Measurements from ENCODE around the gene TPH2. TPM values are rescaled to one million over a fixed set of nuclear protein-coding genes. Genes with fewer than 3 reads are reported as not detected.

Gene TPH2
- total RNA-seq, 1 experiment from 2014 or later = 0.83 TPM

DNA sequence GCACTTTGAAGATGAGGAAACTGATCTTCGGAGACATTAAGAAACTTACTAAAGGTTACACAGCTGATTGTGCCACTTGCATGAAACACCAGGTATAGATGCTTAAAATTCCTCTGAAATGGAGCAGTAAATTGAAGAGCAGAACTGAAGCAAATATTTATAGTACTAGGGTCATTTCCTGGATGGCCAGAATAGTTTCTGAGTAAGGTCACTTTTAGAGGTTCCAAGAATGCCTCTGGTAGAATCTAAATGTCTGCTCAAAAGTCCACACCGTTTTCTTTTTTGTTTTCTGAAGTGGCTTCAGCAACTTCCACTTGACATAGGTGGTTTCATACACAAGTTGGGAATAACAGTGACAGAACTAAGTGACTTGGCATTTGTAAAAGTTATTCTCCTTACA lies 19.4 kb downstream of the TPH2 start (continued):
- TF ChIP-seq, protein P1, sequence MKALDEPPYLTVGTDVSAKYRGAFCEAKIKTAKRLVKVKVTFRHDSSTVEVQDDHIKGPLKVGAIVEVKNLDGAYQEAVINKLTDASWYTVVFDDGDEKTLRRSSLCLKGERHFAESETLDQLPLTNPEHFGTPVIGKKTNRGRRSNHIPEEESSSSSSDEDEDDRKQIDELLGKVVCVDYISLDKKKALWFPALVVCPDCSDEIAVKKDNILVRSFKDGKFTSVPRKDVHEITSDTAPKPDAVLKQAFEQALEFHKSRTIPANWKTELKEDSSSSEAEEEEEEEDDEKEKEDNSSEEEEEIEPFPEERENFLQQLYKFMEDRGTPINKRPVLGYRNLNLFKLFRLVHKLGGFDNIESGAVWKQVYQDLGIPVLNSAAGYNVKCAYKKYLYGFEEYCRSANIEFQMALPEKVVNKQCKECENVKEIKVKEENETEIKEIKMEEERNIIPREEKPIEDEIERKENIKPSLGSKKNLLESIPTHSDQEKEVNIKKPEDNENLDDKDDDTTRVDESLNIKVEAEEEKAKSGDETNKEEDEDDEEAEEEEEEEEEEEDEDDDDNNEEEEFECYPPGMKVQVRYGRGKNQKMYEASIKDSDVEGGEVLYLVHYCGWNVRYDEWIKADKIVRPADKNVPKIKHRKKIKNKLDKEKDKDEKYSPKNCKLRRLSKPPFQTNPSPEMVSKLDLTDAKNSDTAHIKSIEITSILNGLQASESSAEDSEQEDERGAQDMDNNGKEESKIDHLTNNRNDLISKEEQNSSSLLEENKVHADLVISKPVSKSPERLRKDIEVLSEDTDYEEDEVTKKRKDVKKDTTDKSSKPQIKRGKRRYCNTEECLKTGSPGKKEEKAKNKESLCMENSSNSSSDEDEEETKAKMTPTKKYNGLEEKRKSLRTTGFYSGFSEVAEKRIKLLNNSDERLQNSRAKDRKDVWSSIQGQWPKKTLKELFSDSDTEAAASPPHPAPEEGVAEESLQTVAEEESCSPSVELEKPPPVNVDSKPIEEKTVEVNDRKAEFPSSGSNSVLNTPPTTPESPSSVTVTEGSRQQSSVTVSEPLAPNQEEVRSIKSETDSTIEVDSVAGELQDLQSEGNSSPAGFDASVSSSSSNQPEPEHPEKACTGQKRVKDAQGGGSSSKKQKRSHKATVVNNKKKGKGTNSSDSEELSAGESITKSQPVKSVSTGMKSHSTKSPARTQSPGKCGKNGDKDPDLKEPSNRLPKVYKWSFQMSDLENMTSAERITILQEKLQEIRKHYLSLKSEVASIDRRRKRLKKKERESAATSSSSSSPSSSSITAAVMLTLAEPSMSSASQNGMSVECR (CRISPR knock-in tag; IDR thresholded peaks at IDR 0.05; ENCODE audit: borderline replicate concordance) = no peak
- TF ChIP-seq TEAD4 (CRISPR knock-in tag; IDR thresholded peaks at IDR 0.05) (no peak), MYBL2 (CRISPR knock-in tag; IDR thresholded peaks at IDR 0.05) (no peak), TEAD1 (CRISPR knock-in tag; IDR thresholded peaks at IDR 0.05) (no peak), ZNF263 (CRISPR knock-in tag; IDR thresholded peaks at IDR 0.05; ENCODE audit: low read depth) (no peak), ELF4 (CRISPR knock-in tag; IDR thresholded peaks at IDR 0.05; ENCODE audit: low read depth) (no peak)
- TF ChIP-seq, protein P2, sequence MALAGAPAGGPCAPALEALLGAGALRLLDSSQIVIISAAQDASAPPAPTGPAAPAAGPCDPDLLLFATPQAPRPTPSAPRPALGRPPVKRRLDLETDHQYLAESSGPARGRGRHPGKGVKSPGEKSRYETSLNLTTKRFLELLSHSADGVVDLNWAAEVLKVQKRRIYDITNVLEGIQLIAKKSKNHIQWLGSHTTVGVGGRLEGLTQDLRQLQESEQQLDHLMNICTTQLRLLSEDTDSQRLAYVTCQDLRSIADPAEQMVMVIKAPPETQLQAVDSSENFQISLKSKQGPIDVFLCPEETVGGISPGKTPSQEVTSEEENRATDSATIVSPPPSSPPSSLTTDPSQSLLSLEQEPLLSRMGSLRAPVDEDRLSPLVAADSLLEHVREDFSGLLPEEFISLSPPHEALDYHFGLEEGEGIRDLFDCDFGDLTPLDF (CRISPR knock-in tag; IDR thresholded peaks at IDR 0.05) = no peak
- TF ChIP-seq, protein P3, sequence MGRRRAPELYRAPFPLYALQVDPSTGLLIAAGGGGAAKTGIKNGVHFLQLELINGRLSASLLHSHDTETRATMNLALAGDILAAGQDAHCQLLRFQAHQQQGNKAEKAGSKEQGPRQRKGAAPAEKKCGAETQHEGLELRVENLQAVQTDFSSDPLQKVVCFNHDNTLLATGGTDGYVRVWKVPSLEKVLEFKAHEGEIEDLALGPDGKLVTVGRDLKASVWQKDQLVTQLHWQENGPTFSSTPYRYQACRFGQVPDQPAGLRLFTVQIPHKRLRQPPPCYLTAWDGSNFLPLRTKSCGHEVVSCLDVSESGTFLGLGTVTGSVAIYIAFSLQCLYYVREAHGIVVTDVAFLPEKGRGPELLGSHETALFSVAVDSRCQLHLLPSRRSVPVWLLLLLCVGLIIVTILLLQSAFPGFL (CRISPR knock-in tag; IDR thresholded peaks at IDR 0.05; ENCODE audit: borderline replicate concordance) = no peak

- Mint-ChIP-seq H3K4me1 (peaks cover 60% of the 10 kb centered on the region), H3K27ac (0 out of 2 replicates have a peak overlapping the region, but pooled peaks have one; percentile 33), H3K9me3 (no peaks in the 10 kb centered on the region), H3K4me3 (no peak overlapping the region), H3K36me3 (no peaks in the 10 kb centered on the region), H3K27me3 (ENCODE audit: low read depth) (no peaks in the 10 kb centered on the region)
- TF ChIP-seq AR (CRISPR knock-in tag; IDR thresholded peaks at IDR 0.05) (no peak), ZNF423 (CRISPR knock-in tag; IDR thresholded peaks at IDR 0.05) (no peak), ZNF512 (CRISPR knock-in tag; IDR thresholded peaks at IDR 0.05; ENCODE audit: borderline replicate concordance) (no peak), RELA (CRISPR knock-in tag; IDR thresholded peaks at IDR 0.05; ENCODE audit: borderline replicate concordance) (no peak), ZNF671 (CRISPR knock-in tag; IDR thresholded peaks at IDR 0.05) (no peak), KAT7 (CRISPR knock-in tag; IDR thresholded peaks at IDR 0.05; ENCODE audit: borderline replicate concordance) (no peak), TP53 (CRISPR knock-in tag; IDR thresholded peaks at IDR 0.05) (no peak)
- DNase-seq (ENCODE audit: low spot score) (no peak), ATAC-seq (peak; percentile 53)
- ChIA-PET CTCF (interaction anchor here (0.7 to 1.7 kb wide), 2 partner anchors 212 to 314 kb away, joined by 3 to 8 read pairs; partner anchors contain the start of gene TRHDE), POLR2A (no interaction called here)
These were observed 19.8 kb downstream of the TPH2 start for GRCh38 chr12:71958457-71958856.

Data from WTC11 (cell line).